GM21529 (cell line): ENCODE measurements around the gene ITSN2.

Experiments used
- ATAC-seq: cut with Tn5 transposase; IDR thresholded peaks from one replicate; pipeline ENCODE4 v1.9.1; 2021; ENCODE audit not compliant: unreplicated experiment

ITSN2 gene

DNA sequence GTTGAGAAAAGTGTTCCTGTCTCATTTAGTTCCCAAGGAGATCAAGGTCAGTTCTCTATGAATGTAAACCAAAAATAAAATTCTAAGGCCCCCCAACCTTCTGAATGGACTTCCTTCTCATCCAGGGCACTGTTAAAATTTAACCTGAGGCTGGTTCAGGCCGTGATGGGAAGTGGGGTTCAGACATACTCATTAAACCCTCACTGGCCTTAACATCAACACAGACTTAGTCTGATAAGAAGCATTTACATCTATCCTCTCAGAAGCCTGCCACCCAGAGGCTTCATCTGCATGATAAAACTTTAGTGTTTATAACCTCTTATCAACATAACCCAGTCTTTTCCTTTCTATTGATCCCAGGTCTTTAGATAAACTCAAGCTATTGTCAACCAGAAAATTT is 22.4 kb downstream of the ITSN2 start:
- ATAC-seq: no peak

DNA sequence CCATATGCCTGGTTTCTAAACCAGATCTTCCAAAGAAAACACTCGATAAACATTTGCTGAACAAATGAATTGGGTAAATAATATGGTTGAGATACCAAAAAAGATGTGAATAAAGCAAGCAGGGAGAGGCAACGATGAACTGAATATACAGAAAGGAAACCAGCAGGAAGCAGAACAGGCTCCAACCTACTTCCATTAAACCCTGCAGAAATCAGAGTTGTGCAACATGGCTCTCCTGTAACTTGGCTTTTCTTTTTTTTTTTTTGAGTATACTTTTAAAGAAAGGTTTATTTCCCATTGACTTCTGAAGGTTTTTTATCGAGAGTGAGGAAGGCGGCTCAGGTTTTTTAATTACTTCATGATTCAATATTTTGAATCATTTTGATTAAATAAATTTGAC is 23.5 kb downstream of the ITSN2 start:
- no peak for ATAC-seq

DNA sequence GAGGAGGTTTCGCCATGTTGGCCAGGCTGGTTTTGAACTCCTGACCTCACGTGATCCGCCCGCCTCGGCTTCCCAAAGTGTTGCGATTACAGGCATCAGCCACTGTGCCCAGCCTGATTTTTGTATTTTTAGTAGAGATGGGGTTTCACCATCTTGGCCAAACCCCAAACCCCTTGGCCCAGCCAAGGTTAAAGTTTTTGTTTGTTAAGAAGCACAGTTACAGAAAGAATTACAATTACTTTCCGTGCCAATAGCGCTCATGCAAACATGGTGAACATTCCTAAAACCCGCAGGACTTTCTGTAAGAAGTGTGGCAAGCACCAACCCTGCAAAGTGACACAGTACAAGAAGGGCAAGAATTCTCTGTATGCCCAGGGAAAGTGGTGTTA is 26.1 kb downstream of the ITSN2 start:
- no peak for ATAC-seq

DNA sequence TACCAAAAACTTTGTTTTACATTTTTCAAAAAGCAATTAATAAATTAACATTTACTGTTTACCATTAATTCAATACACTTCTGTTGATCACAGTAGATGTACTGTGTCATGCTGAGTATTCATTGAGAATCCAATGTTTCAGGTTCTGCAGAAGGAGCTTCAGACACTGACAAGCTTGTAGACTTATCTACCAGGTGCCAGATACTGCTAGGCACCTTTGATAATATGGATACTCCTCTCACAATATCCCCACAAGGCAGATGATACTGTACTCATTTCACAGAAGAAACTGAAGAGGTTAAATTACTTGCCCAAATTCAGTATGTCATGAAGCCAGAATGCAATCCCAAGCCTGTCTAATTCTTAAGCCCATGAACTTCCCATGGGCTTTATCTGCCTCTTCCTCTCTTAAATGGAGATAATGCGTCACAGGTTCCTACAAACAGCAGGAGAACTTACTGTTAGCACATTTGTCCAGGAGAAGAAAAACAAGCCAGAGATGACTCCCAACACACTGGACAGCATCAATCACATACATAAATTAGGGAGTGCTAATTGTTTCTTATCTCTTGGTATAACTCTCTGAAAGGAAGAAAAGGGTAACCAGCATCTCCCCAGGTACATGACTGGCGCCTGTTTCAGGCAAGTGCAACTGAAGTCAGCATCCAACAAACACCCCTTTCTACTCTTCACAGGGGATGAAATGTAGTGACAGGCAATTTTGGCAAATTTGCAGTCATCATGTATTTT is 27.4 kb downstream of the ITSN2 start:
- no peak for ATAC-seq

DNA sequence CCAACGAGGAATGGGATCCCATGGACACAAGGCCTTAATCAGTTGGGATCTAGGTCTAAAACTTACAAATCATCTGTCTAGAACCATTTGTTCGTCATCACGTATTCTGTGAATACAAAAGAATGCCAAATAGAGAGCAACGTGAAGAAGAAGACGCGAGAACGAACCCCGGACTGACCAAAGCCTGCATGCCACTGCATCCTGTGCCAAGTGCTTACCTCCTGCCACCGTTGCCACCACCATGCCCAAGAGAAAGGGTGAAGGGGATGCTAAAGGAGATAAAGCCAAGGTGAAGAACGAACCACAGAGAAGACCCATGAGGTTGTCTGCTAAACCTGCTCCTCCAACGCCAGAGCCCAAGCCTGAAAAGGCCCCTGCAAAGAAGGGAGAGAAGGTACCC is 30.2 kb downstream of the ITSN2 start:
- ATAC-seq: no peak

DNA sequence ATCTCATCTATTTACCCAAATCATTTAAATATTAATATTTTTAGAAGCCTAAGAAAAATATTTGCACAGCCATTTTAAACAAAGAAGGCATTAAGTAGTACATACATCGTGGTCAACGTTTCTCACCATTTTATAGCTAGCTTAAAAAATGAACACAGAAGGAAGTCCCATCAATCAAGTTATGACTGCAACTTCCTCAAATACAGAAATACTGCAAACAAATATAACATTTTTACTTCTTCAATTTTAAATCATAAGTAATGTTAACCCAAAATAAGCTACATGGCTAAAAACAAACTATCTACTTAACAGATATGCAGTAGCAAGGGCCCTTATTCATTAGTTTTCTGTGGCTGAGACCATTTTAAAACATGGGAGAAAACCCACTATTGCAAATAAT is 30.6 kb downstream of the ITSN2 start:
- ATAC-seq: no peak

DNA sequence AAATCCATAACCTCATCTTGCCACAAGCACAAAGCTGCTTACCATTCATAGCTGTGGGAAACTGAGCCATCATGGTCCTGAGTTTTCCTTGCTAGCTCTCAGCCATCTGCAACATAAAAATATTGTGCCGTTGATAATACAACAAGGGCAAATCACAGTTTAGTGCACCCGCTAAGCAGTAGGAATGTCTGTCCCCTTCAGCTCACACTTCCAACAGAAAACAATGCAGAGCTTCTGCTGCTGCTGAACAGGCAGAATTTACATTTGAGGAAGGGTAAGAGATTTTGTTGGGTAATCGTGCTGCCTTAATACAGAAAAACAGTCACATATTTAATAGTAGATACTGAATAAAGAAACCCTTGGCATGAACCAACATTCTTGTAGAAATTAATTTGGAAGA is 32.3 kb downstream of the ITSN2 start:
- ATAC-seq: no peak

DNA sequence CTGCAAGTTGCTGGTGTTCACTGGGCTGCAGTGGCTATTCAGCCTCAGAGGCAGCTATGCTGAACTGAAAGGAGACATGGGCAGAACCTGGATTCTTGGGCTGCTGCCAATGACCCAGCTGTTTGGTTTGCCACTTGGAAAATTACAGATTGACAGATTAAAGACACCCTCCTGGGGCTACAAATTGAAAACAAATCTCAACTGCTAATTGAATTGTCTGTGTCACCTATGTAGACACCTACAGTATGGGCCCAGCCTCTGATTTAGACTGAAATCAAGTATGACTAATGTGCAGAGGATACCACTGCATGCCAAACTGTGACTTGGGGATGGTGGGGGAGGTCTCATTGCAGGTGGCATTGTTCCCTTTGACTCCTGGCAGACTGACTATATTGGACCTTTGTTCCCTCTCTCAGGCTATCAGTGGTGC is 42.8 kb downstream of the ITSN2 start:
- ATAC-seq: no peak

DNA sequence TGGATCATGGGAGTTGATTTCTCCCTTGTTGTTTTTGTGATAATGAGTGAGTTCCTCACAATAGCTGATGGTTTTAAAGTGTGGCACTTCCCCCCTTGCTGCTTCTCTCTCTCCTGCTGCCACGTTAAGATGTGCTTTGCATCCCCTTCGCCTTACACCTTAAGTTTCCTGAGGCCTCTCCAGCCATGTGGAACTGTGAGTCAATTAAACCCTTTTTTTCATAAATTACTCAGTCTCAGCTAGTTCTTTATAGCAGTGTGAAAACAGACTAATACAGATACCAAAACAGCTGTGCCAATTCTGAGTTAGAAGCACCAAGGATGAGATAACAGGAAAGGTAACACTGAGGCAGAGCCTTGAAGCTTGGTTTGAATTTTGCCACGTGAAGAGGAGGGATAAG is 44.7 kb downstream of the ITSN2 start:
- peak; percentile 64 for ATAC-seq

DNA sequence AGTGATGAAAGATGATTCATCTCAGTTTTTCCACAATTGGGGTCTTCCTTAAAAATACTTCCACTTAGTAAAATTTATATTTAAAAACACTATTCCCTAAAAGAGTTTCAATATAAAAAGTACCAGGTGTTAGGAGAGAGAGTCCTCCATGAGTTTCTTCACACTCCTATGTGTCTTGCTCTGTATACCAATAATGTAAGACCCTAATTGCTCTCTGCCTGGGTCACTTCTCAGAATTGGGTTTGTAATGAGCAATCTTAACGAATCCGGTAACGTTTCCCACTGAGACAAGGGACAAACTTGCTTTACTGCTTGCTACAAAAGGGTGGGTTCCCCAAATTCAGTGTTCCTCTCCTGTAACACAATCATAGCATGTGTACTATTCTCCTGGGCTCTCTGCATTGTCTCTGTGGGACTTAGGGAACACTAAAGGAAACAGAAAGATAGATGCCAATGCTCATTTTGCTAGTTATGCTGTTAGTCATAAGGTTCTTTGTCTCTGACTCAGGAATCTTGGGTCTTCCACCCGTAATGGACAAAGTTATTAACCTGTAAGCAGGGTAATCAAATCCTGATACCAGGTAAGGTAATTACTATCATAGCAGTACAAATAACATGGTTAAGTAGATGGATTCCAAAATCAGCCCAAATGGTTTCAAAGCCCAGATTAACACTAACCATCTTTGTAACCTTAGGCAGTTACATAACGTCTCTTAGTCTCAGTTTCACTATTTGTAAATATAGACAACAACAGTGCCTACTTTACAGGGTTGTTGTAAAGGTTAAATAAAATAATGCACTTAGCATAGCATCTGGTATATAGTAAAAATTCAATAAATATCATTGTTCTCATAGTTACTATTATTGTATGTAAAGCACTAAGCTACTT is 46.3 kb downstream of the ITSN2 start:
- no peak for ATAC-seq

DNA sequence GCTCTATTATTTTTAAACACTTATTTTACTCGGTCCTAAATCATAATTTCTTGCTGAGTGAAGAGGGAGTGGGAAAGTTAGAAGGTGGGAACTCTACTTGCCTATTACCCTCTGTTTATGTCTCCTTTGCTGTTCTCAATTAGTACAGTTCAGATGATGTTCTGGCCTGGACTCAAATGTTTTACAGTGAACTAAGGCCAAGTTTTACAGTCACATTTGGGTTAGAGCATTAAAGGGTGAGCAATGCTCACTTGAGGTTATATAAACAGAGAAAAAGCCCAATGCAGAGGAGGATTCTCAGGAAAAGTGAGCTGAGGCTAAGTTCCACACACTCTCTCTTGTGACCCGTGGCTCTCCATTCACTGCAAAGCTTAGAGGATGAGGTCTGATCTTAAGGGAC is 52.4 kb downstream of the ITSN2 start:
- no peak for ATAC-seq

DNA sequence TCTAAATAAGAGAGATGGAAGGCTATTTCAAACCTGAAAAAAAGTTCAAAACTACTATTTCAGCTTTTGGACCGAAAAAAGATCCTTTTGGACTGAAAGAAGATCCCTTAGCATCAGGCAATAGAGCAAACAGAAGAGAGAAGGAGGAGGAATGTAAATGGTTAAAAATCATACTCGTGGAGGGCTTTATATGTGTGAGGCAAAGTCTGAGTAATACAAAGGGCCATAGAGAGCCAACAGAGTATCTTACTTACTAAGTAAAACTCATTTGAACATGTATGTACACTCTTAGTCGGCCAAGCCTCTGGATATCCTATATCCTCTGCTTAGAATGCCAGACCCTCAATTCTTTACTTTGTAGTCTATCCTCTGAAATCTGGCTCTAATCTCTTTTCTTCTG is 55.7 kb downstream of the ITSN2 start:
- no peak for ATAC-seq

DNA sequence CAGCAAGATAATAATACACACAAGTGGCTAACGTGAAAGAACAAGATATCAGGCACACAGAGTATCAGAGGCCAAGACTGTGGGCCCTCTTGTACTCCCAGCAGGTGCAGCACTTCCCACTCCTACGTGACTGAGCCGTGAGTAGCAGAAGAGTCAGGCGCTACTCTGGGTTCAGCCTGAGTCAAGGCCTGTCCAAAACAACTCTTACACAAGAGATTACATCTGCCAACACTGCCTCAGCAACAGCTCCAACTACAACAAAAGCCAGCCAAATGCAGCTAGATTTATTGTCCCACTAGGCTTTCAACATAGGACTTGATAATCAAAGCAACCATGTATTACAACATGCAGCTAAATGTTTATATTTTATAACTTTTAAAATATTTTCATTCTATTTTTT is 56.2 kb downstream of the ITSN2 start:
- ATAC-seq: no peak

DNA sequence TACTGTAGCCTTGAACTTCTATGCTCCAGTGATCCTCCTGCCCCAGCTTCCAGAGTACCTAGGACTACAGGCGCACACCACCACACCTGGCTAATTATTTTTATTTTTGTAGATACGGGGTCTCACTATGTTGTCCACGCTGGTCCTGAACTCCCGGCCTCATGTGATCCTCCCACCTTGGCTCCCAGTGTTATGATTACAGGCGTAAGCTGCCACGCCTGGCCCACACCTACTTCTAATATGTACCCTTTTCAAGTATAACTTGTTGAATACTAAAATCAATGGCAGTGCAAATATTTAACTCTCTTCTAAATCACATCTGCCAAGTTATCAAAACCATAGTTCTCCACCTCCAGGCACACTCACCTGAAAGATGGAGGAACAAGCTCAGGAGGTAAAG is 58.7 kb downstream of the ITSN2 start:
- ATAC-seq: no peak

DNA sequence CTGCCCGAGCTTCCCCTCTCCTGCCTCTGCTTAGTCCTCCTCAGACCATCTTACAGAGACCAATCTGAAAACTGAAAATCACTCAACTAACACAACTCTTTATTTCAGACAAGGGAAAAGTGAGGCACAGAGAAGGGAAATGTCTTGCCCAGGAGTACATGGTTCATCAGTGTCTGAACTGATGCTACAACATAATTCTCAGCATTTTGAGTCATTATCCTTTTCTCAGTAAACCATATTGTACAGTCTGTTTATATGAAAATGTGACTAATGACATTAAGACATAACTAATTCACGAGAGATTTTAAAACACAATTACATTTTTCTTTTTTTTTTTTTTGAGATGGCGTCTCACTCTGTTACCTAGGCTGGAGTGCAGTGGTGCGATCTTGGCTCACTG is 62.7 kb downstream of the ITSN2 start:
- ATAC-seq: no peak

DNA sequence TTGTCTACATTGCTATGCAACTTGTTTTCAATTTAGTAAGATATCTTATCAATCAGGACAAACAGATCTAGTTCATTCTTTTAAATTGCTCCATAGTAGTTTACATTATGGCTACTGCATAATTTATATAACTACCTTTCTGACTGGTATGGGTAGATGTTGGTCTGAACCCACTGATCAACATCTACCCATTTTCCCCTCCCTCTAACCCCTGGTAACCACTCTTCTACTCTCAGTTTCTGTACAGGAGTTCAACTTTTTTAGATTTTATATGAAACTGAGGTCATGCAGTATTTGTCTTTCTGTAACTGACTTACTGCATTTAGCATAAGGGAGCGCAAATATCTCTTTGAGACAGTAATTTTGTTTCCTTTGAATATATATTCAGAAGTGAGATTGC is 73.2 kb downstream of the ITSN2 start:
- ATAC-seq: no peak

DNA sequence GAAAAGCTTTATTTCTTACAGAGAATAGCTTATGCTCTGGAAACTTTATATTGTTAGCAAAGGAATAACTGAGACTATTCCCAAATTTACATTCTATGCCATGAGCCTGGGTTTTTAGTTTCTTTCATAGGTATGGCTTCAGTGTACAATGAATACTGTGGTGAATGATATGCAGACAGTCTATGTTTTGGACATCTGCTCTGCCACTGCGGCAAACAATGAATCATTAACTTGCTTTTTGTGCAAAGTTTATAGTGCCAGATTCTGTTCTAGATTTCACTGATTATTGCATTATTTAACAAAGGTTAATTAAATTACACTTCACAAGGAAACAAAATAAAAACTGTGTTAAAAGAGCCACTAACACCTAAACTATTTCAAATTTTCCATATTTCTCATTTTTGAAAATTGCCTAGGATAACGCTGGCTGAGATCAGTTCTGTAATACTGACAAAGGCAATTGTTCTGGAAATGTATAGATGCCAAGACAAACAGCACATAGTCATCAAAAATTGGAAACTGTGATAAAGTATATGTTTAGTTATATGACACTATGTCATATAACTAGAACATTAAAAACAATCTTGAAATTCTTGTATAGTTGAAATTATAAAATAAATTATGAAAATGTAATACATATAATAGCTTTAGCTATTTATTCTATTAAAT is 74.7 kb downstream of the ITSN2 start:
- no peak for ATAC-seq

DNA sequence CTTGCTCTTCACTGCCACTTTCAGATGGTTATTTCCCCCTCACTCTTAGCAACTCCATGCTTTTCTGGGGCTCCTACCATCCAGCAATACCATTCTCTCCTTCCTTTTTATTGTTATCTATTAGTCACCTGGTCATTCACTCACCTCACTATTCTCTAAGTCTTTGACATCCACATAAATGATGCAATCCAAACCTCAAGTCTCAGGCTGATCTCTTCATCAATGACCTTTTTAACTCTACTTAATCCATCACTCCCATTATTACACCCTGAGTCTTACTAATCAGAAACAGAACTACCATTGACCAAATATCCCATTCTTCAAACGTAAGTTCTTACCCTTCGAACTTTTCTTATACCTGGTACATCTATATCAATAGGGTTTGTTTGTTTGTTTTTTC is 79.7 kb downstream of the ITSN2 start:
- no peak for ATAC-seq

DNA sequence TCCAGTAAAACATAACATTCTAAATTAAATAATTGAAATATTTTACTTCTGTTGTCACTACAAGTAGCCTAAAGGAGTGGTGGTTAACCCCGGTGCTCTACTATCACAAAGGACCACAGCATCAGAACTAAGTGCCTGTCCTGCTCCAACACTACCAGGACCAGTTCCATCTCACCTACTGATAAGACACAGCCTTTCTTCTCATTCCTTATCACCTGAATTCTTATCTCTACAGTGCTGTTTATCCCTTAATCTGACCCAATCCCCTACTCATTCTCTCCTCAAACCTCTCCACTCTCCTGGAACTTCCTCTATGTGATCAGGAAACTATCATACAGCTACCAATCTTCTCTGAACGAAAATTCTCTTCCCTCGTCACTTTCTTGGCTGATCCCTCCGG is 80.2 kb downstream of the ITSN2 start:
- ATAC-seq: no peak

DNA sequence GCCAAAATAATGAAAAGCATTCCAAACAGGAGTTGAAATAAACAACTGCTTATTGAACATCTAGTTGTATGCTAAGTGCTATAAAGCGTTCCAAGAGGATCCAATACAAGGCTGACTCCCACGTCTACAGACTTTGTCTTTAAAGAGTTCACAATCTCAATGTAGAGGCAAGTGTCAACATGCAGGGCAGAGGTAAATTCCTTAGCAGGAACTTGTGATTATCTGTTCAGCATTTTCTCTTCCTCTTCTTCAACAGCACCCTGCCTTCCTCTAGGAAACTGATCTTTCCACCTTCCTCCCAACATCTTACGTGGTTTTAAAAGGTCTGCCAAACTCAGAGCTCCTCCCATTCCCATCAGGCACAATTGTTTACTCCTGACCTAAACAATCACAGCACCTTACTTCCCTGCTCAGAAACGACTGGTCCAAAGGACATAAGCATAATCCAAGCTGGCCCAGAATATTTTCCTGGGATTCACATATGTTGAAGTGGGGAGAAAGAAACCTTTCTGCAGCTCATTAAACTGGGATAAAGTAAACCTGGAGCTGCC is 83.9 kb downstream of the ITSN2 start:
- ATAC-seq: no peak

DNA sequence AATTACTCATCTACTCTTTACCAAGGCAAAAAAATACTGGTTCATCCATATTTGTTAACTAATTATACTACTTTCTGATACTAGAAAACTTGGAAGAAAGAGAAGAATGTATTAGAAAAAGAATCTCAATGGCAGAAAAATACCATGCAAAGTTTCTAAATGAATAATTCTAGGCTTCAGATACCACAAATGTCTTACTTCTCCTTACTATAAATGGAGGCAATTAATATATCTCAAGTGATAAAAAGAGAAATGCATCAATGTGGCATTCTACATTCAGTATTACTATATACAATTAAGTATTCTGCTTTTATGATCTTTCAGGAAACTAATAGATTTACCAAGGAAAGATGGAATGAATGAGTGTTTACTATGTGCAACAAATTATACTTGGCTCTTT is 85.5 kb downstream of the ITSN2 start:
- ATAC-seq: no peak

DNA sequence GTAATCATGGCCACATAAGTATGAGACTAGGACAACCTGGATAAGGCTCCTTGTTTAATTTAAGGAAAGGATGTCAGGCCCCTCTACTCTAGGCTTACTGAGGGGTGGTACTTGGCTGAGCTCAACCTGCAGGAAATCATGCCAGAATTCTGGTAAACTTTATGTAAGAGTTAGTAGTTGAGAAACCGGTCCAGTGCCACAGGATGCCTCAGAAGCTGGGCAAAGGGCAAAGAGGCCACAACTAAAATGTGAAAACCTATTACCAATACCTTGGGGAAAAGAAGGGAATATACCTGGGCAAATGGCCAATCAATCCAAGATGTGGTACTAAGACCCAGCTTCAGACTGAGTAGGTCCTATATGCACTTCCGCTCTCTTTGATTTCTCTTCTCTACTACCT is 86.7 kb downstream of the ITSN2 start:
- no peak for ATAC-seq
